ENCODE results near the gene SNAPC2.

DNA sequence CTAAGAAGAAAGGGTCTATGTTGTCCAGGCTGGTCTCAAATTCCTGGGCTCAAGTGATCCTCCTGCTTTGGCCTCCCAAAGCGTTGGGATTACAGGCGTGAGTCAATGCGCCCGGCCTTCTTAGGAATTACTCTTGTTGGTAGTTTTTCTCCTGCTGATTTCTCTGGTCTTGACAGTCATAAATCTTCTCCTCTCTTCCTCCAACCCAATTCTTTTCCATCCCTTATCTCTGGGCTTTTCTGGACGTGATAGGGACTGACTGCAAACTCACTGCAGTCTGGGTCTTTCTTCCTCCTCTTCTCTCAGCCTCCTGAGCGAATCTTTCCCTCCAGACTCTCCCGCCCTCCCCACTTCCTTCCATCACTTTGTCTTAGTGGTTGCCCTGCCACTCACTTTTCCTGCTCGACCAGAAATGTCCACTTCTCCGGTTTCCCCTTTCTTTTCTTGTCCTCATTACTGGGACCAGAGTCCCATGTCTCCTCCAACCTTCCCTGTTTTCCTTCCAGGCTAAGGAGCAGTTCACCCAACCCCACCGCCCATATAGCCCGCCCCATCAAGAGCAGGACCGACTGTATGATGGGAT lies 45.2 kb downstream of the SNAPC2 start:
- TF ChIP-seq, protein P1, sequence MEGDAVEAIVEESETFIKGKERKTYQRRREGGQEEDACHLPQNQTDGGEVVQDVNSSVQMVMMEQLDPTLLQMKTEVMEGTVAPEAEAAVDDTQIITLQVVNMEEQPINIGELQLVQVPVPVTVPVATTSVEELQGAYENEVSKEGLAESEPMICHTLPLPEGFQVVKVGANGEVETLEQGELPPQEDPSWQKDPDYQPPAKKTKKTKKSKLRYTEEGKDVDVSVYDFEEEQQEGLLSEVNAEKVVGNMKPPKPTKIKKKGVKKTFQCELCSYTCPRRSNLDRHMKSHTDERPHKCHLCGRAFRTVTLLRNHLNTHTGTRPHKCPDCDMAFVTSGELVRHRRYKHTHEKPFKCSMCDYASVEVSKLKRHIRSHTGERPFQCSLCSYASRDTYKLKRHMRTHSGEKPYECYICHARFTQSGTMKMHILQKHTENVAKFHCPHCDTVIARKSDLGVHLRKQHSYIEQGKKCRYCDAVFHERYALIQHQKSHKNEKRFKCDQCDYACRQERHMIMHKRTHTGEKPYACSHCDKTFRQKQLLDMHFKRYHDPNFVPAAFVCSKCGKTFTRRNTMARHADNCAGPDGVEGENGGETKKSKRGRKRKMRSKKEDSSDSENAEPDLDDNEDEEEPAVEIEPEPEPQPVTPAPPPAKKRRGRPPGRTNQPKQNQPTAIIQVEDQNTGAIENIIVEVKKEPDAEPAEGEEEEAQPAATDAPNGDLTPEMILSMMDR (IDR thresholded peaks at IDR 0.05): no peak
- no peak for TF ChIP-seq EZH2 (IDR thresholded peaks at IDR 0.05; ENCODE audit: borderline replicate concordance, insufficient read depth, low read depth, low read length, poor library complexity, severe bottlenecking)
